GM18505 (cell line): ENCODE results near the gene NPY2R.

Experiments used
- ATAC-seq: cut with Tn5 transposase; IDR thresholded peaks from one replicate; pipeline ENCODE4 v1.9.1; 2021; ENCODE audit not compliant: unreplicated experiment
- POLR2A ChIP-seq: IDR thresholded peaks from 4 replicates; pipeline ENCODE4 v1.6.1; 2011; ENCODE audit warnings: borderline replicate concordance; ENCODE audit not compliant: insufficient read depth, insufficient read length; ENCODE audit errors: extremely low read depth

Gene NPY2R

GRCh38 chr4:155208258-155209054, at the start of gene NPY2R:
TSS of gene NPY2R (plus strand) at chr4:155208636. CDS start at chr4:155213940, 5,304 bp downstream.
- no peak for TF ChIP-seq POLR2A
- ATAC-seq, result no peak

DNA sequence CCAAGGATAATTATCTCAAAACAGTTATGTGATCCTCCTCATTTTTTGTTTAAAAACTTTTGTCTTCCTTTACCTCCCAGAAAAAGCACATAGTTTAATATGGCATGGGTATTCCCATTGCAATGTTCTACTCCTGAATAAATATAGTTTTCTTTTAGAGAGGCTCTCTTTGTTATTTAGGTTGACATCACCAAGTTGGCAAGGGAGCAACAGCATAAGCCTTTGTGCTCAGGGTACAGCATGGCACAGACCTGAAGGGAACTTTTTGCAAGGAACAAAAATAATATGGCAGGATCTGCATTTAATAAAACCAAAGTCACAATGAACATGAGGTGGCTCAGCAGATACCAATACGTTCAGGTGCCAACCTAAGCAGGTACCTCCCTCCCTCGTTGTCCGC, 47.1 kb upstream of the NPY2R start:
- TF ChIP-seq POLR2A, result no peak

DNA sequence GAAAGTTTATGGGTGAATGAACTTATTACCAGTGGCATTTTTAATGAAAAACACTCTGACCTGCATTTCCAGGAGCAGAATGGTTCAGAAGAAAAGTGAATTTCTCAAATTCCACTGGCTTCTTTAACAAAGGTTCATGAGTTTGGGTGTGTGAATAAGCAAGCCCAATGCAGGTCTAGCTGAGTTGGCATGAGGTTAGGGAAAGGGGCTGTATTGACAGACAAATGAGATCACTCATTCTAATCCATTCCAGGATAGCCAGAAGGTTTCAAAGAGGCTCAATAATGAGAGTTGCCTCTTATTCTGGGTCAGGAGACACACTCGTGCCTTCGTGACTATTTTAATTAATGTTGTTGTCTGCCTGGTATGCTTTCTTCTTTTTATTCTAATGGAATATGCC, 43.7 kb upstream of the NPY2R start:
- TF ChIP-seq POLR2A, result no peak
- no peak for ATAC-seq

More for the DNA sequence above, 47.1 kb upstream of the NPY2R start:
- ATAC-seq, result no peak

DNA sequence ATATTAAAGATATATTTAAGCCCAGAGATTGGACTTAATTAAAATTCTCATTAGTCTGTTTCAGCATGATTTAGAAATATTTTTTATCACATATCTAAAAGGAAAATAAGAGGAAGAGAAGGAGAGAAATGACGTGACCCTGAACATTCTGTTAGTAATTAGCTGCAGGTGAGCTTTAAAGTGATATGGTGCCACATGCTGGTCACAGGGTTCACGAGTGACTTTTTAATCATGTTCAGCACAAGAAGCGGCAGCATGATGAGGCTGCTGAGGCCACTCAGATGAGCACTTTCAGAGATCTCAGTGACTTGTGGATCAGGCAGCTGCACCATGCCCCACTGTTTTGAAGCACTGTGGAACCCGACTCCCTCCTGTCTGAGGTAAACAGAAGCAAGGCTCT, 37.9 kb upstream of the NPY2R start:
- no peak for ATAC-seq
- TF ChIP-seq POLR2A, result no peak

DNA sequence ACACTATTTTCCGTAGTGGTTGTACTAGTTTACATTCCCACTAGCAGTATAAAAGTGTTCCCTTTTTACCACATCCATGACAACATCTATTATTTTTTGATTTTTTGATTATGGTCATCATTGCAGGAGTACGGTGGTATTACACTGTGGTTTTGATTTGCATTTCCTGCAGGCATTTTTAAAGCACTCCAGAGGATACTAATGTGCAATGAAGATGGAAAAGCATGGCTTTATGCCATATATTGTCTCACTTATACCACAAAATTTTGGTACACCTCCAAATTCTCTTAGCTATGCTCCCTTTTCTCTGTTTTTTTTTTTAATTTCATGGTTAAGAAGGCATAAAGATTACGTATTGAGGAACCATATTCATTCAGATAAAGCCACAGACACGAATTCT, 35.1 kb upstream of the NPY2R start:
- ATAC-seq, result no peak
- TF ChIP-seq POLR2A, result no peak

DNA sequence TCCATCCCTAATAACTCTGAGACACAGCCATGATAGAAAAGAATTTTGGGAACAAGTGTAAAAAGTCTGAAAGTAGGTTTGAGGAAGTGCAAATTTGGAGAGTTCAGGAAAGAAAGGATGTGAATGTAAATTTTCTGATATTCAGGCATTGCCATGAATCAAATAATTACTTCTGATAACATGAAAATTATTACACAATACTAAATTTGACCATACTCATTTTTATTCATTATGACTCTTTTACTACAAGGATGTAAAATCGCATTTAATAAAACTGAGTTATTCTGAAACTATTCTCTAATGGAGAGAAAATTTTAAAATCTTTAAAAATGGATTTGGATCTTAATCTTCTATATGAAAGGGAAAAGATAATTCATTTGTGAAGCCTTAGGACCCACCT, 33.8 kb upstream of the NPY2R start:
- TF ChIP-seq POLR2A, result no peak
- ATAC-seq, result no peak

DNA sequence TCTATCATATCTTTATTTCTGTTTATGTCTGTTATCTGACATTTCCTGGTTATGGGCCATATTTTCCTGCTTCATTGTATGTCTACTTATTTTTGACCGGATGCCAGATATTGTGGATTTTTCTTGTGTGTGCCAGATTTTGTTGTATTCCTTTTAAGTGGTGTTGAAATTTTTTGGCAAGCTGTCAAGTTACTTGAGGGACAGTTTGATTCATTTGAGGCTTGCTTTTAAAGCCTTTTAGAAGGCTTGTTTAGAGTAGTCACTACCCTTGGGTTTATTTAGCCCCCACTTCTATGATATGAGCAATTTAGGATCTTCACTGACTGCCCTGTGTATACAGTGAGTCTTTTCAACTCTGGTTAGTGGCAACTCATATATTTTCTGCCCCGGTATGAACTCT, 29.2 kb upstream of the NPY2R start:
- no peak for ATAC-seq
- no peak for TF ChIP-seq POLR2A

GRCh38 chr4:155186972-155187371, 21.5 kb upstream of the NPY2R start:
- ATAC-seq, result no peak
- no peak for TF ChIP-seq POLR2A

- no peak for TF ChIP-seq POLR2A
- no peak for ATAC-seq
Observed at GRCh38 chr4:155187989-155188388, 20.4 kb upstream of the NPY2R start.

GRCh38 chr4:155190099-155190498, 18.3 kb upstream of the NPY2R start:
- ATAC-seq, result no peak
- no peak for TF ChIP-seq POLR2A

DNA sequence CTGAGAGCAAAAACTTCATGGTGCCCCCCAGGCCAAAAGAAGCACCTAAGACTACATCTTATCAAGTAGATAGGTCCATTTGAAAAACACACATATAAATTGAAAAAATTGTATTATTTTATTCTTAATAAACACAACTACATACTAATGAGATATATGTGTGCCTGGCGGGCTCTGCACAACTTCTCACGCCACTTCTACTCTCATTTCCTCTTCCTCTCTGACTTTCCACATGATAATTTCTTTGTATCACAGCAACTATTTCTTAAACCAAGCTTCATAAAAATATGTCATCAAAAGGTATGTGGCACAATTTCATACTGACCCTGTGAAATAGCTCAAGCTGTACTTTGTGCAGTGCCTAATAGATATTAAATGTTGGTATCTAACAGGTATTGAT, 10.7 kb upstream of the NPY2R start:
- ATAC-seq, result no peak
- TF ChIP-seq POLR2A, result no peak

GRCh38 chr4:155207534-155208257, 740 bp upstream of the NPY2R start:
- TF ChIP-seq POLR2A, result no peak
- no peak for ATAC-seq

DNA sequence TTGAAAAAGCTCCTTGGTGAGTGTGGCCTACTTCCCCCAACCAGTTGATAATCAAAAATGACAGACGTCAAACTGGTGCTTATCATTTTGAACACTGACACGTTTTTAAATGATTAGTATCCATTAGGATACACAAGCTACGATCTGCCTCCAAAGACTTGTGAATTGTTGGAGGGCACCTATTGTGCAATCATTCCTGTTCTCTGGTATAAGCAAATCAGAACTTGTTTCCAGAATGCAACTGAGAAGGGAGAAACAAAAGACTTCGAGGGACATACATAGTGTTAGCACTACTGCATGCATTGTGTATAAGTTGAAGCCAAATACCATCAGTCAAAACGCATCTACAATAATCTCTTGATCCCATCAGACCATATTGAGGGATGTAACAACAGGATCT, 11.6 kb downstream of the NPY2R start:
- no peak for ATAC-seq
- no peak for TF ChIP-seq POLR2A

DNA sequence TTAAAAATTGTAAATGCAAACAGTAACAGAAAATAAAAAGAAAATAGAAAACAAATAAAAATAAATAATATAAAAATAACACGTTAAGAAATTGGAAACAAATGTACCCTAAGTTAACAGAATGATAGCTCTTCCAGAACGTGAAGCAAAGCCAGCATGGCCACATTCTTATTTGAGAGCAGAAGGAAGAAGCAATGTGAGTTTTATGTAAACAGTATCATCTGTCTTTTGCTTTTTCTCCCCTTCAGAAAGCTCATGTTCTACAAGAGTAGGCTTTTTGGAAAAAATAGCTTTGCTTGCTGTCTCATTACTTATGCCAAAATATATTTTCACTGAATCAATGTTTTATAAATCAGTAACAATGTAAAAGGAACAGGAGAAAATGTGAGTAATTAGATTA, 18.7 kb downstream of the NPY2R start:
- no peak for TF ChIP-seq POLR2A
- ATAC-seq, result no peak
